Urinary bladder (tissue), 4 donors: ENCODE data around the gene PLCXD3. TPM values are rescaled to one million over a fixed set of nuclear protein-coding genes. Genes with fewer than 3 reads are reported as not detected.
"Not testable (repeated sequence)": the region's sequence is repeated elsewhere in the genome, so short reads cannot be mapped to it uniquely, and the experiment has no call there.

Experiments used
- DNase-seq: peaks from one replicate; pipeline ENCODE4 v3.0.0-alpha.2; 2015; ENCODE audit errors: extremely low spot score
- H3K27ac ChIP-seq: one replicate; pipeline ENCODE4 v1.5.1; 2013; ENCODE audit warnings: low read depth, mild to moderate bottlenecking, moderate library complexity
- H3K36me3 ChIP-seq: one replicate; pipeline ENCODE4 v1.6.1; 2013; ENCODE audit warnings: mild to moderate bottlenecking, moderate library complexity; ENCODE audit not compliant: insufficient read depth
- H3K4me1 ChIP-seq: one replicate; pipeline ENCODE4 v1.6.1; 2013; ENCODE audit warnings: mild to moderate bottlenecking, moderate library complexity; ENCODE audit not compliant: insufficient read depth
- H3K4me3 ChIP-seq: one replicate; pipeline ENCODE4 v1.5.1; 2013; ENCODE audit warnings: low read depth, low read length
- WGBS: extraction: QIAGEN DNeasy Blood & Tissue Kit; methylation state at CpG from one replicate; pipeline ENCODE4 v1.1.7; 2013; 5-methylcytosine and 5-hydroxymethylcytosine counted together
- polyA plus RNA-seq: library from polyadenylated mRNA; stranded (reverse); fragments of 200-250 nt; gene quantifications from one replicate; pipeline ENCODE4 v1.2.3, GENCODE V29; 2013
- total RNA-seq: library from RNA; depleted of rRNA; stranded (reverse); fragments of >200 nt; gene quantifications from one replicate; pipeline ENCODE4 v1.2.3, GENCODE V29; 2014
- donor health status: healthy with polysubstance abuse.
- donor health status: healthy.

PLCXD3 gene
- total and polyA plus RNA-seq, 2 donors = 0.42 to 2.5 TPM

DNA sequence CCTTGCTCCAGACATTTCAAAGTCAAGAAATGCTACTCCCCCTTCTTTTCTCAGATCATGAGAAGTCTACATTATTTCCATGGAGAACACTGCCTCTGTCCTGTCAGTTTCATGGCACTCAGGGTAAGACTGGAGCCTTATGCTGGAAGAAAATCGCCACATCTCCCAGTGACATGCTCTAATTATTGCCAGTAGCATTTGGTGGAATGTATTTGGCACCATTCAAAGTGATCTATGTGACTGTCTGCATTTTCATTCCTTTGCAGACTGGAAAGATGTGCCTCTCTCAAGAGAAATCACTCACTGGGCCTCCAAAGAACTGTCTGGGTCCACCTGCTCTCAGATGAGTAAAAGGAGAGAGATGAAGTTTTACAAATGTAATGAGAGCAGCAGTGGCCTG, 840 bp upstream of the PLCXD3 start:
- Histone ChIP-seq H3K4me1 (peaks cover 2% of the 10 kb centered on the region), H3K36me3 (no peaks in the 10 kb centered on the region), H3K27ac (no peak overlapping the region), H3K4me3 (no peak overlapping the region)
- DNase-seq = no peak
- 78% methylated on average over 1 of the region's 1 CpG for WGBS

DNA sequence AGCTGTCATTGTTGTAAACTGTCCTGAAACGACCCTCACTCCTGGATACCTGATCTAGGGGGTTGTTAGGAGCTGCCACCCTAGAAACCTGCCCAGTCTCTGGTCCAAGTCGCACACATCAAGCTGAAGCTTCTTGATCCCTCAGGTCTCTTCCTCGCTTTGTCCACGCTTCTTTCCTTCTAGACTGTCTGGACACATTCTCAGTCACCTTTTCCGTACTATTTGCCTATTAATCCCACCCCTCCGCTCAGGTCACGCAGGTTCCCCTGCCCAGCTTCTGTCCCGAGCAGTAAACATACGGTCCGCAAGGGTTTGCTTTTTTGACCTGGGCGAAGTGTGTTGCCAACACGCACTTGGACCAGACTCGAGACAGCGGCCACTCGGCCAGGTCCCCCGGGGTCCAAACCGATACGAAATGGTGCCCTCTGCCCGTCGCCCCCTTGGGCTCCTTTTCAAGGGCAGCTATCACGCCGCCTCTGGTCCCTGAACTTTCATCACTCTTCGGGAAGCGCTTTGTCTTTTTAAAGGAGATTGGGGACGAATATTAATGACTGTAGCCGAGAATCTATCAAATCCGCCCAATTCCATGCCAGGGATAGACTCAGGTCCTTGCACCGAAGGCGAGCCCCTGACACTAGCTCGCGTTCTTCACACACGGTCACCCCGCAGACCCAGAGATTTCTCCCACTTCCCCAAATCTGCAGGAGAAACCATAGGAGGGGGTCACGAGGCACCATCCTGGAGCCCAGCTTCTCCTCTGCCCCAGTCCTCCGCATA, 814 bp downstream of the PLCXD3 start:
- no peaks in the 10 kb centered on the region for H3K36me3 ChIP-seq
- 21% methylated on average over 35 of the region's 35 CpGs for WGBS
- peaks cover 2% of the 10 kb centered on the region for H3K4me1 ChIP-seq
- H3K27ac ChIP-seq = no peak overlapping the region
- DNase-seq = no peak
- H3K4me3 ChIP-seq = peak overlapping the region; percentile 23

DNA sequence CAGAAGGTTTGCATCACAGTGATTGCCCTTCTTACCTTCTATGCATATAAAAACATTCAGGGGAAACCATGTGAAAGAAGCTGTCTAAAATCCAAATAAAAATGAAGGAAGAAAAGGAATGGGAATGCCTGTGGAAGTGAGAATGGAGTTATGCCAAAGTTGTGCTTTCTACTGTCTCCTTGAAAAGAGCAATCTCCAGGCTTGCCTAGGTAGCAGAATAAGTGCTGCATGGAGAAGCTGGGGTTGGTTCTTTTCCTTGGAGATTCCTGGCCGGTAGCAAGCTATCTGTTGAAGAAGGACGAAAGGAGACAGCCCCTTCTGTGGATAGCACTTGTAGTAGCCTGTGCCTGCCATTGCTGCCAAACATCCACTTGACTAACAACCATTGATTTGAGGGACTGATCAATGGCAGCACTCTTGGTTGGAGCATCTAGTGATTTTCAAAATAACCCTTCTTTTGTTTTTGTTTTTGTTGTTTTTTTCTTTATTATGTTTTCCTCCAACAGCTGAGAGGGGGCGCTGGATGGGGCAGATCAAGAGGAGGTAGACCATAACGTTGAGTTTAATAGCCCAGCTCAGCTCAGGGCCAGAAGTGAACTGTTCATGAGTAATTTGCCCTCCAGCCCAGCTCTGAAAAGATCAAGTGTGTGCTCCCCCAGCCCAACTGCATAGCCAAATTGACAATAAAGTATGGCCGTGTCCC, 1.6 kb downstream of the PLCXD3 start:
- Histone ChIP-seq H3K4me3 (no peak overlapping the region), H3K4me1 (peaks cover 2% of the 10 kb centered on the region), H3K27ac (no peak overlapping the region), H3K36me3 (no peaks in the 10 kb centered on the region)
- DNase-seq = no peak
- WGBS = 37% methylated on average over 5 of the region's 5 CpGs

DNA sequence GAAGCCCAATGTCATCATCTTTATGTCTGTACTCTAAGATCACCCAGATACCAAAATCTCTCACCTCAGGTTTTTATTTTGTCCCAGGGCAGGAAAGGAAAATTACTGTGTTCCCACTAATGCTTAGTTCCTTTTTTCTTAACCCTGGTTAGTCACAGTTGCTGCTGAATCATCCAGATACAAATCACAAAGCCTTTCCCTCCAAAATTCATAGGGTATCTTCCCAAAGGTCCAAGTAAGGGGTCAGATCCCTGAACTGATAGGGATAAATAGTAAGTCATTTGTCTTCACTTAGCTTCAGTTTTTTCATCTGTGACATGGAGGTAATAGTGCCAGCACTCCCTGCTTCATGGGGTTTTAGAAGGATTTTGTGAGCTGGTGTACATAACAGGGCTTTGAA, 2.2 kb downstream of the PLCXD3 start:
- H3K4me3 ChIP-seq = no peak overlapping the region
- no peak for DNase-seq
- no peak overlapping the region for H3K27ac ChIP-seq
- H3K4me1 ChIP-seq = peaks cover 2% of the 10 kb centered on the region
- H3K36me3 ChIP-seq = no peaks in the 10 kb centered on the region

DNA sequence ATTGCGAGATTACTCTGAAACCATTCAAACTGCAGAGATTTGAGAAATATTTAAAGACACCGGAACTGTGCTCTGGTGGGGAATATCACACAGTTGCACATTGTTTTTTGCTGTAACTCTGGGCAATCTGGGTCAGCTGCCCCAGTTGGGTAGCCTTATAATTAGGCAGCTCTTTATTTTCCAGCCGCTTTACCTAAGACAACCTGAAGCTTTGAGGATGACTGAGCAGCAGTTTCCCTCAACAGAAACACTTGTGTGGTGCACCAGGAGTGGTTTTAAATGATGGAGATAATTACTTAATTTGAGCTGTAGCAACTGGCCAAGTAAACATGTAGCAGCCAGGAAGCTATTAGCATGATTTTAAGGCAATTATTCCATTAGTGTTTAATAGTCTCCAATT, 2.9 kb downstream of the PLCXD3 start:
- no peak overlapping the region for H3K27ac ChIP-seq
- H3K36me3 ChIP-seq = no peaks in the 10 kb centered on the region
- H3K4me1 ChIP-seq = peaks cover 2% of the 10 kb centered on the region
- no peak overlapping the region for H3K4me3 ChIP-seq
- WGBS = 82% methylated on average over 3 of the region's 3 CpGs
- no peak for DNase-seq

DNA sequence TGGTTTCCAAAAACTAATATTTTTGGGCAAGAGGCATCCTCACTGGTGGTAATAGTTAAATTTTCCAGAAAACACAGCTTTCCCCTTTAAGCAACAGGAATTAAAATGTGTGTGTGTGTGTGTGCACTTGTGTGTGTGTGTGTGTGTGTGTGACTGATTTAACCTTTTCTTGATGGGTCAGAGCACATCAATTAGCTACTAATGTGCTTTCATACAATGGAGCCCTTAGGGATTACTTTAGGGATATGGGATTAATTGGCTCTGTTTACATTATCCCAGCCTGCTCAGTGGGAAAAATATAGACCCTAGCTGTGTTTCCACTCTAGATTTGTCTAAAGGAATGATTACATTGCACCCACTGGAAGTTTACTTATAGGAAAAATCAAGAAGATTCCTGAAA, 6.5 kb downstream of the PLCXD3 start:
- no peak for DNase-seq
- H3K27ac ChIP-seq = no peak overlapping the region
- peaks cover 2% of the 10 kb centered on the region for H3K4me1 ChIP-seq

DNA sequence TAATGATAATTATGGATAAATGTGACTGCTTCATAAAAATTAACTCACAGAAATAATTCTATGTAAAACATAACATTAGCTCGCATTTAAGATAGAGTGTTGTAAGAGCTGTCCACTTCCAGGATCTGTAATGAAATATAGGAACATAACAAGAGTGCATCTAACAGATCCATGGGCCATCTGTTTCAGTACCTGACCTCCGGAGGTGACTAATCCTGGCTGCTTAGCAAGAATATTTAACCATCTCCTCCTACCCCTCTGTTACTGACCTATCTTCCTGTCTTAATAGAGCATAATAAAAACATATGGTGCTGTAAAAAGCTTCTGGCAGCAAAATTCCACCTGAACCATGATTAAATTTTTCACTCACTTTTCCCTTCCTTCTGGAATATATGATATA, 7.1 kb downstream of the PLCXD3 start:
- Histone ChIP-seq H3K36me3 (no peaks in the 10 kb centered on the region), H3K27ac (no peak overlapping the region), H3K4me3 (no peak overlapping the region), H3K4me1 (peaks cover 2% of the 10 kb centered on the region)
- WGBS = 66% methylated on average over 2 of the region's 2 CpGs
- no peak for DNase-seq

More for the DNA sequence above, 6.5 kb downstream of the PLCXD3 start:
- Histone ChIP-seq H3K4me3 (no peak overlapping the region), H3K36me3 (no peaks in the 10 kb centered on the region)

DNA sequence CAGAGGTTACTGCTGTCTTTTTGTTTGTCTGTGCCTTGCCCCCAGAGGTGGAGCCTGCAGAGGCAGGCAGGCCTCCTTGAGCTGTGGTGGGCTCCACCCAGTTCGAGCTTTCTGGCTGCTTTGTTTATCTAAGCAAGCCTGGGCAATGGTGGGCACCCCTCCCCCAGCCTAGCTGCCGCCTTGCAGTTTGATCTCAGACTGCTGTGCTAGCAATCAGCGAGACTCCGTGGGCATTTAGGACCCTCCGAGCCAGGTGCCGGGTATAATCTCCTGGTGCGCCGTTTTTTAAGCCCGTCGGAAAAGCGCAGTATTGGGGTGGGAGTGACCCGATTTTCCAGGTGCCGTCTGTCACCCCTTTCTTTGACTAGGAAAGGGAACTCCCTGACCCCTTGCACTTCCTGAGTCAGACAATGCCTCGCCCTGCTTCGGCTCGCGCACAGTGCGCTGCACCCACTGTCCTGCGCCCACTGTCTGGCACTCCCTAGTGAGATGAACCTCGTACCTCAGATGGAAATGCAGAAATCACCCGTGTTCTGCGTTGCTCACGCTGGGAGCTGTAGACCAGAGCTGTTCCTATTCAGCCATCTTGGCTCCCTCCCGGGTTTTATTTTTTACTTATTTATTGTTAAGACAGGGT, 16.8 kb downstream of the PLCXD3 start:
- H3K4me1 ChIP-seq, H3K4me3 ChIP-seq, DNase-seq, H3K27ac ChIP-seq, H3K36me3 ChIP-seq: not testable (repeated sequence)
- 83% methylated on average over 24 of the region's 24 CpGs for WGBS

DNA sequence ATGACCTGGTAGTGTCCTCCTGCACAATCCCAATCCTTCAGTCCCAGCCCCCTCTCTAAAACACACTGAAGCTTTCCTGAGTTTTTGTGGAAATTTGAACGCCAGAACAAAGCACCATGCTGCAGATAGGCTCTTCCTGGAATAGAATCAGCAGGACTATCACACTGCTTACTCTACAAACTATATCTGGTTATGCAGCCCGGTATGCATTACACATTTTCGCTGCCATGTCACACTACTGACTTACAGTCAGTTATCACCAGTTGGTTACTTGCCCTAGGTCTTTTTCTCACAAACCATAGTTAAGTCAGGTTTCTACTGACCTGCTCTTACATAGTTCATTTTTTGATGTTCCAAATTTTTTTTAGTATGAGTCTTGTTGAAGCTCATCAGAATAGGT, 24.9 kb downstream of the PLCXD3 start:
- WGBS = 84% methylated on average over 3 of the region's 3 CpGs
- Histone ChIP-seq H3K36me3 (no peaks in the 10 kb centered on the region), H3K4me3 (no peak overlapping the region), H3K4me1 (no peaks in the 10 kb centered on the region), H3K27ac (no peak overlapping the region)
- DNase-seq = no peak

DNA sequence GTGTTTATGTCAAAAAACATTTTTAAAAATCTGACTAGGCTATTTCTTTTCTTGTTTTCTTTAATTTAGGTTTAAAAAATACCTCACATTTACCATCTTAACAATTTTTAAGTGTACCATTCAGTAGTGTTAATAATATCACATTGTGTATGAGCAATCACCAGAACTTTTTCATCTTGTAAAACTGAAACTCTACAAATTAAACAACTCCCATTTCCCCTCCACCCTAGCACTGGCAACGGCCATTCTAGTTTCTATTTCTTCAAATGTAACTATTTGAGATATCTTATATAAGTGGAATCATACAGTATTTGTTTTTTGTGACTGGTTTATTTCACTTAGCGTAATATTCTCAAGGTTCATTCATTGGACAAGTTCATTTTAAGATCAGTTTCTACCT, 27.7 kb downstream of the PLCXD3 start:
- H3K27ac ChIP-seq = no peak overlapping the region
- H3K36me3 ChIP-seq = no peaks in the 10 kb centered on the region
- no peak for DNase-seq
- 69% methylated on average over 2 of the region's 2 CpGs for whole genome bisulfite sequencing
- H3K4me1 ChIP-seq = no peaks in the 10 kb centered on the region
- no peak overlapping the region for H3K4me3 ChIP-seq

DNA sequence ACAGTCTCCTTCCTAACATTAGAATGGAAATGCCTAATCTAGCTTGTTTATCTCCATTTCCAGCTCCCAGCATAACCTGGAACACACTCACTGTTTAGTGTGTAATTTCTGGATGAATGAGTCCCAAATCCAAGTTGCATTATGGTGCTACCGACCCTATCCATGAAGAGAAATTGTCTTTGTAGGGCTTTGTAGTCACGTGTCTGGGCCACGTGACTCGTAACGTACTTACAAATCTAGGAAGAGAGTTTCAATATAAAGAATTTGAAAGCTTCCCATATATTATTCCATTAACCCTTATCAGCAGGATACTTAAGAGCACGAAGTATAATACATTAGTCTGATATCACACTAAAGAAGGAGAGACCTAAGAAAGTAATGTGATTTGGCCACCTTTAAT, 28.2 kb downstream of the PLCXD3 start:
- Histone ChIP-seq H3K4me1 (no peaks in the 10 kb centered on the region), H3K36me3 (no peaks in the 10 kb centered on the region), H3K4me3 (no peak overlapping the region), H3K27ac (no peak overlapping the region)
- no peak for DNase-seq
- 82% methylated on average over 6 of the region's 6 CpGs for WGBS

DNA sequence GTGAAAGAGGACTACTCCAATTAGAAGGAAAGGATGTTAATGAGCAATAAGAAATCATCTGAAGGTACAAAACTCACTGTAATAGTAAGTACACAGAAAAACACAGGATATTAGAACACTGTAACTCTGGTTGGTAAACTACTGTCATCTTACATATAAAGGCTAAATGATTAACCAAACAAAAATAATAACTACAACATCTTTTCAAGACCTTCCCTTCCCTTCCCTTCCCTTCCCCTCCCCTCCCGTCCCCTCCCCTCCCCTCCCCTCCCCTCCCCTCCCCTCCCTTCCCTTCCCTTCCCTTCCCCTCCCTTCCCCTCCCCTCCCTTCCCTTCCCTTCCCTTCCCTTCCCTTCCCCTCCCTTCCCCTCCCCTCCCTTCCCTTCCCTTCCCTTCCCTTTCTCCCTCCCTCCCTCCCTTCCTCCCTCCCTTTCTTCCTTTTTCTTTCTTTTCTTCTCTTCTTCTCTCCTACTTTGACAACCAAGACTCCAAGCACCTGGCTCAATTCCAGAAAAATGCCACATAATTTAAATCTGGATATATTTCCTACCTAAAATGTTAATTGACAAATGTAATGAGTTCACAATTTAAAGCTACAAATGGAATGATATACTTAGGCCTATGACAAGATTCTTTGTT, 38.7 kb downstream of the PLCXD3 start:
- not testable (repeated sequence) for H3K4me1 ChIP-seq, H3K4me3 ChIP-seq, DNase-seq, H3K36me3 ChIP-seq, H3K27ac ChIP-seq
- no CpG with 5 or more reads among the region's 1 CpG for WGBS

DNA sequence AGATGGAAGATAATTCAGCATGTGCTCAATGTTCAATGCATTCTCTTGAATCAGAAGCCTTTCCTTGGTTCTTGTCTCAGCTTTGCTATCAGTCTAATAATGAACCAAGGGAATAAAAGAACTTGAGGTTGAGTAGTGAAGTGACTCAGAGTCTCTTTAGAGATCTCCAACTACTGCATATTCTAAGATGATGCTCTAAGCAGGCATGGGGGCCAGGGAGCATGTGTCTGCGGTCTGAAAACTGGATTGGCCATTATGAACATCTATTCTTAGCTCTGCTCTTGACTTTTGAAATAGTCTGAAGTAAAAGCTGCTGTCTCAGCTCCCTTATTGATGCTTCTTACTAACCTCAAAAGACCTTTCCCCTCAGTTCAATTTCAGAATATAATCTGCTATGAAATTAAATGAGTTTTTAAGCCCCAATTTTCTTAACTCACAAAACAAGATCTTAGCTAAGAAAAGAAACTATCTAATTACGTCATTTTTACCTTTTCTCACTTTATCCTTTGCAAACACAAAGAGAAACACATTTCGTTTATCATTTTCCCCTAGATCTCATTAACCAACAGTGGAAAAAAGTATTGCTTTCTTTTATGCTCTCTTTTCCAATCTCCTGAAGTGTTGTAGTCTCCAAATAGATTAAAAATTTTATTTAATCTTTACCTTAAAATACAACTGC, 44.8 kb downstream of the PLCXD3 start:
- DNase-seq = no peak
- H3K4me3 ChIP-seq = no peak overlapping the region
- no peaks in the 10 kb centered on the region for H3K4me1 ChIP-seq
- WGBS = 77% methylated on average over 3 of the region's 3 CpGs
- H3K27ac ChIP-seq = peak overlapping the region; percentile 38
- H3K36me3 ChIP-seq = no peaks in the 10 kb centered on the region
